ENCODE data around the gene MYO15B. TPM values are rescaled to one million over a fixed set of nuclear protein-coding genes. Genes with fewer than 3 reads are reported as not detected.

The MYO15B gene
- total and polyA plus RNA-seq, 2 of the 13 experiments (the other 11 are each of a cell fraction or from before 2014, with no cell fraction given), result 2.8 to 8.1 TPM

- TF ChIP-seq PRDM4 (CRISPR knock-in tag; IDR thresholded peaks at IDR 0.05; ENCODE audit: borderline replicate concordance) (no peak), LCORL (IDR thresholded peaks at IDR 0.05) (no peak), LCORL (CRISPR knock-in tag; IDR thresholded peaks at IDR 0.05) (no peak), SNAPC5 (CRISPR knock-in tag; IDR thresholded peaks at IDR 0.05; ENCODE audit: borderline replicate concordance) (no peak), ZNF547 (CRISPR knock-in tag; IDR thresholded peaks at IDR 0.05) (no peak)
Measured at GRCh38 chr17:75611851-75612429, 24.3 kb downstream of the MYO15B start (continued).

GRCh38 chr17:75612906-75613626, 25.5 kb downstream of the MYO15B start:
- Histone ChIP-seq H3K27me3 (ENCODE audit: control insufficient read depth in 1 of 2, insufficient read depth in 2 of 2, low read length in 2 of 2) (no peaks in the 10 kb centered on the region; a peak in 1 of 5 replicates), H3K9me3 (ENCODE audit: low read length) (no peaks in the 10 kb centered on the region), H4K20me1 (ENCODE audit: insufficient read depth, low read length) (no peaks in the 10 kb centered on the region), H3K9ac (ENCODE audit: insufficient read depth, low read depth, low read length) (no peak overlapping the region), H2AFZ (ENCODE audit: low read length) (no peak overlapping the region), H3K79me2 (ENCODE audit: insufficient read depth, low read length) (no peaks in the 10 kb centered on the region), H3K27ac (ENCODE audit: extremely low read length, insufficient read depth, low read length) (no peak overlapping the region), H3K4me2 (ENCODE audit: low read depth, low read length) (no peak overlapping the region), H3K4me1 (ENCODE audit: insufficient read depth, low read length) (peaks cover 46% of the 10 kb centered on the region), H3K4me3 (replicated peaks in 1 of 3; ENCODE audit: insufficient read depth in 1 of 3, low read depth in 2 of 3, low read length in 3 of 3) (no peak overlapping the region), H3K36me3 (replicated peaks in 1 of 2; ENCODE audit: control insufficient read depth in 1 of 2, insufficient read depth in 2 of 2, low read length in 2 of 2) (no peaks in the 10 kb centered on the region)
- WGBS (ENCODE audit: low lambda C conversion rate), result 88% methylated on average over 5 of the region's 27 CpGs
- no peak for DNase-seq (ENCODE audit: low spot score)
- TF ChIP-seq ZBTB33 (CRISPR knock-in tag; IDR thresholded peaks at IDR 0.05) (0 out of 2 replicates have a peak, but pooled peaks have one; percentile 19), ZNF333 (CRISPR knock-in tag; IDR thresholded peaks at IDR 0.05; ENCODE audit: borderline replicate concordance) (no peak), ATF3 (CRISPR knock-in tag; IDR thresholded peaks at IDR 0.05) (no peak), ZNF768 (CRISPR knock-in tag; IDR thresholded peaks at IDR 0.05) (peak; percentile 8; the same call in 1 of the 2 replicates), TCF12 (IDR thresholded peaks at IDR 0.05) (no peak), TCF12 (CRISPR knock-in tag; IDR thresholded peaks at IDR 0.05) (no peak), GABPB1 (CRISPR knock-in tag; IDR thresholded peaks at IDR 0.05) (0 out of 2 replicates have a peak, but pooled peaks have one; percentile 11)
- in situ Hi-C loops (cut with HindIII; ENCODE audit: extremely low pct_ligation_motif_present, low pct_unique_long_range_greater_than_20kb) (loop anchor here (10.0 kb wide), 1 partner anchor 142 kb away; no protein-coding TSS in a partner anchor), intact Hi-C loops (cut with micrococcal nuclease; ENCODE audit: unreplicated experiment) (loop anchor here (5.0 kb wide), 1 partner anchor 139 kb away; no protein-coding TSS in a partner anchor)
- FAIRE-seq, result no peak
- POLR2A ChIA-PET, result interaction anchor here (1.4 to 1.8 kb wide), 3 partner anchors 11 to 167 kb away, joined by 3 to 5 read pairs (median 4); no protein-coding TSS in a partner anchor
- CTCF ChIA-PET (ENCODE audit: low intra/inter-chr PET ratio, low total read pairs), result no interaction called here
- no peak for ATAC-seq
- BruUV-seq (replicated peaks), result no TSS peak

Data from HepG2 (cell line).